ENCODE results near the gene ANK3.

ANK3 gene

DNA sequence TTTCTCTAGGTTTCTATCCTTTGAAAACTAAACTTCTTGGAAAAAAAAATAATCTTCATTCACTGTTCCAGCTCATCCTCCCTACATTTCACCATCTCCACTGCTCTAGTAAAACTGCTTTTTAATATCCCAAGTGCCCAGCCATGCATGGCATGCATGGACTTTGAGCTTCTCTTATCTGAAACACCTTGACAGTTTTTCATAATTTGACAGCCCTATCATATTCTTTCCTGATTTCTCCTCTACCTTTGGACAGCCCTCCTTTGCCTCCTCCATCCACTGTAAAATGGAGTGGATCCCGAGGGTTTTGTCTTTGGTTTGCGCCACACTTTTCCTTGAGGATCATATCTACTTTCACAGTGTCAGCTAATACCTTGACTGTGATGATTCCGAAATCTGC lies 212.8 kb downstream of the ANK3 start:
- no peak for DNase-seq (ENCODE audit: low read depth)
- TF ChIP-seq, protein P1, sequence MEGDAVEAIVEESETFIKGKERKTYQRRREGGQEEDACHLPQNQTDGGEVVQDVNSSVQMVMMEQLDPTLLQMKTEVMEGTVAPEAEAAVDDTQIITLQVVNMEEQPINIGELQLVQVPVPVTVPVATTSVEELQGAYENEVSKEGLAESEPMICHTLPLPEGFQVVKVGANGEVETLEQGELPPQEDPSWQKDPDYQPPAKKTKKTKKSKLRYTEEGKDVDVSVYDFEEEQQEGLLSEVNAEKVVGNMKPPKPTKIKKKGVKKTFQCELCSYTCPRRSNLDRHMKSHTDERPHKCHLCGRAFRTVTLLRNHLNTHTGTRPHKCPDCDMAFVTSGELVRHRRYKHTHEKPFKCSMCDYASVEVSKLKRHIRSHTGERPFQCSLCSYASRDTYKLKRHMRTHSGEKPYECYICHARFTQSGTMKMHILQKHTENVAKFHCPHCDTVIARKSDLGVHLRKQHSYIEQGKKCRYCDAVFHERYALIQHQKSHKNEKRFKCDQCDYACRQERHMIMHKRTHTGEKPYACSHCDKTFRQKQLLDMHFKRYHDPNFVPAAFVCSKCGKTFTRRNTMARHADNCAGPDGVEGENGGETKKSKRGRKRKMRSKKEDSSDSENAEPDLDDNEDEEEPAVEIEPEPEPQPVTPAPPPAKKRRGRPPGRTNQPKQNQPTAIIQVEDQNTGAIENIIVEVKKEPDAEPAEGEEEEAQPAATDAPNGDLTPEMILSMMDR (conservative IDR thresholded peaks at IDR 0.05; ENCODE audit: low read depth, low read length), result no peak
- H3K4me3 ChIP-seq (ENCODE audit: low read length), result no peak overlapping the region

DNA sequence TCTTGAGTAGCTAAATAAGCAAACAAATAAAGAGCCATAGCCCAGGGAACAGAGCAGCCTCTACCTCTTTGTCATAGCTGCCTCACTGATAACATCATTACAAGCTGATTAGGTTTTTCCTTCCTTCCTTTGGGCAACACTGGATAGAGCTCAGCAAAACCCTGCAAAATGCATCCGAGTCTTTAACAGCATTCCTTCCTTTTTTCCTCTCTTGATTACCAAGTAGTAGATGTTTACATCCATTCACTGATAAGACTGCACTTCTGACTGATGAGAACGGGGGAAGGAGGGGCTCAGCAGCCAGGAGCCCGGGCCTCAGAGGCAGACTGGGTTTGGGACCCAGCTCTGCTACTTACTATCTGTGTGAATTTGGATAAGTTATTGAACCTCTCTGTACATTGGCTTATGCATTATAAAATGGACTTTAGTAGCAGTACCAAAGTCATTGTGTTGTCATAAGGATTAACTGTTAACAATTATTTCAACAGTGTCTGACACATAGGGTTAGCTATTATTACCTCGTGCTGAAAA lies 214.2 kb downstream of the ANK3 start:
- H3K4me3 ChIP-seq (ENCODE audit: low read length), result no peak overlapping the region
- TF ChIP-seq, protein P1 (conservative IDR thresholded peaks at IDR 0.05; ENCODE audit: low read depth, low read length), result no peak
- DNase-seq (ENCODE audit: low read depth), result no peak

DNA sequence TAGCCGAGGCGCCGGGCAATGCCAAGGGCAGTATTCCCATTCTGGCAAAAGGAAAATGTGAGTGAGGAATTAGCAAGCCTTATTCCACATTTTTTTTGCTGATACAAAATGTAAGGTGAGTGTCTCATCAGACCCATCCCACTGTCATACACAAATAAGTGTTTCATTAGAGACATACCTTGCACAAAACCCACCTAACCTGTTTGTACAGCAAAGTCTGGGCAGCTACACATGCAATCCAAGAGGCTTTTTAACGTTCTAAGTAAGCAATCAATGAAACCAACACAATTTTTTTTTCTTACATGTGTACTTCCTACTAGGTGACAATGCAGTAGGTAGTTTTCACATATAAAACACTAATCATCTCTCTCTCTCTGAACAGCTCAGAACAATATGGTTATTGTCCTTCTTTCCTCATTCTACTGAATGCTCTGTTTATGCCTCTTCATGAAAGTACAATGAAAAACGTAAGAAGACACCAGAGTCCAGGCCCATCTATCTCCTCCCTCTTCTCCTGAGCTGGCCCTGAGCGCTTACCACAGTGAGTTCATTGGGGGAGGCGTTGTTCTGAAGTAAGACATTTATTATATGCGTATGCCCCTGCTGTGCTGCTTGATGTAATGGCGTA lies 217.2 kb downstream of the ANK3 start:
- TF ChIP-seq, protein P1 (conservative IDR thresholded peaks at IDR 0.05; ENCODE audit: low read depth, low read length), result no peak
- no peak overlapping the region for H3K4me3 ChIP-seq (ENCODE audit: low read length)
- no peak for DNase-seq (ENCODE audit: low read depth)

DNA sequence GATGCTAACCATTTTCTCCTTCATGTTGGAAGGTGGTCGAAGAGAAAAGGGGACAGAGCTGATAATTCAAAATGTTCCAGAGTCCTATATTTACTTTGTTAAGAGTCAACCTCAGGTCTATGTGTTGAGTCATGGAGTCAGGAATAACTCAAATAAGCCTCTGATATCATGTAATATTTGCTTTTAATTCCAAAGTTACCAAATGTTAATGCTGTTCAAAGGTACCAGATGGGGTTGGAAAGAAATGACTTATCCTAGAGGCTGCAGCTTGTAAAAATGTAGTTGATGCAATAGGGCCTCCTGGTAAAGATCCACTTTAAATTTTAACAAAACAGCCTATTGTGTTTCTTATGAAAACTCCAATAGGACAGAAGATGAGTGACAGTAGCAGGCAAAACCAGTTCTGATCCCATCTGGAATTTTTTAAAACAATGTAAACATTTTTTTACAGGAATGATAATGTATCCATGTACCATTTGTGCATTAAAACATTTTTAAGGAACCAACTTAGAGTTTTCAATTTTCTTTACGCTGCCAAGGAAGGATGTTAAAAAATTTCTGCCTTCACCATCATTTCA lies 218.2 kb downstream of the ANK3 start:
- DNase-seq (ENCODE audit: low read depth), result no peak
- TF ChIP-seq, protein P1 (conservative IDR thresholded peaks at IDR 0.05; ENCODE audit: low read depth, low read length), result no peak
- H3K4me3 ChIP-seq (ENCODE audit: low read length), result no peak overlapping the region

DNA sequence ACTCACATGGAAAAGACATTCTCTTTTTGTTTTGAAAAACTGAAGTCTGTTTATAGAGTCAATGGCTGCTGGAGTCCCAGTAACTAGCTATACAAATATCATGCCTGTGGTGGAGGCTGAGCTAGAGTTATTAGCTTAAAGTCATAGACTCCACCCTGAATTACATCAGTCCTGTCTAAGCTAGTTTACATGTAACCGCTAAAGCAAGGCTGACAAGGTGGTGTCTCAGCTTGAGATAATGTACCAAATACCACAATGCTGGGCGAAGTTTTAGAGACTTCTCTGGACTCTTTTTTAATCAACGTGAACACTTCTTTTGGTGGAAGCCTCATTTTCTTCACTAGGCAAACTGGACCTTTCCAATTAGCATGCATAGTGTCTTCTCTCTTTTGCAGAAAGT lies 219.4 kb downstream of the ANK3 start:
- H3K4me3 ChIP-seq (ENCODE audit: low read length), result no peak overlapping the region
- DNase-seq (ENCODE audit: low read depth), result no peak
- TF ChIP-seq, protein P1 (conservative IDR thresholded peaks at IDR 0.05; ENCODE audit: low read depth, low read length), result no peak

DNA sequence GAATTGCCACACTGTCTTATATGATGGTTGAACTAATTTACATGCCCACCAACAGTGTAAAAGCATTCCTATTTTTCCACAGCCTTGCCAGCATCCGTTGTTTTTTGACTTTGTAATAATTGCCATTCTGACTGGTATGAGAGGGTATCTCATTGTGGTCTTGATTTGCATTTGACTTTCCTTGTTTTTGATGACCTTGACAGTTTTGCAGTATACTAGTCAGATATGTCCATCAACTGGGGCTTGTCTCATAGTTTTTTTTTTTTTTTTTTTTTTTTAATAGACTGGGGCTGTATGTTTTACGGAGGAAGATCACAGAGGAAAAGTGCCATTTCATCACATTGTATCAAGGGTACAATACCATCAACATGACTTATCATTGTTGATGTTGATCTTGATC lies 220.6 kb downstream of the ANK3 start:
- DNase-seq (ENCODE audit: low read depth), result no peak
- no peak overlapping the region for H3K4me3 ChIP-seq (ENCODE audit: low read length)
- TF ChIP-seq, protein P1 (conservative IDR thresholded peaks at IDR 0.05; ENCODE audit: low read depth, low read length), result no peak

DNA sequence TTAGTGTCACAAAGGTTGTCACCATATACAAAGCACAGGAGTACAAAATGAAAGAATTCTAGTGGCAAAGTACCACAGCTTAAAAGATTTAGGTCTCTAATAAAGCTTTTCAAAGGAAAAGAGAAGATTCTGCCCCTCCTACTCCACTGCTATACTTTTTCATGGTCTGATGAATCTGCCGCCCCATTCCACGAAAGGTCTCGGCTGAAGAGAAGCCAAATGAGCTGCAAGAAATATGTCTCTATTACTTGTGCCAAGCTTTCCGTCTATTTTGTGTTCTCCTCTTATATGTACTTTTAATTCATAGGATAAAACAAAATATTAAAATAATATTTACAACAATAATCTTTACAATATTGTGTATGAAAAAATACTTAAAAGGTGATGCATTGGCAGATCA lies 222.6 kb downstream of the ANK3 start:
- TF ChIP-seq, protein P1 (conservative IDR thresholded peaks at IDR 0.05; ENCODE audit: low read depth, low read length), result no peak
- DNase-seq (ENCODE audit: low read depth), result no peak
- H3K4me3 ChIP-seq (ENCODE audit: low read length), result no peak overlapping the region
